BLaER1 (cell line): ENCODE measurements around the gene SF3A2.

Source experiments
- H3K27ac ChIP-seq: shearing (Covaris generic); formaldehyde crosslinking; 2 replicates; pipeline ENCODE4 v1.8.1; 2022
- H3K27me3 ChIP-seq: shearing (Covaris generic); formaldehyde crosslinking; 2 replicates; pipeline ENCODE4 v1.8.1; 2022
- H3K36me3 ChIP-seq: shearing (Covaris generic); formaldehyde crosslinking; 2 replicates; pipeline ENCODE4 v1.8.1; 2022
- H3K4me1 ChIP-seq: shearing (Covaris generic); formaldehyde crosslinking; 2 replicates; pipeline ENCODE4 v1.8.1; 2022
- H3K4me2 ChIP-seq: shearing (Covaris generic); formaldehyde crosslinking; 2 replicates; pipeline ENCODE4 v1.8.1; 2022
- H3K4me3 ChIP-seq: shearing (Covaris generic); formaldehyde crosslinking; 2 replicates; pipeline ENCODE4 v1.8.1; 2022
- H3K9ac ChIP-seq: shearing (Covaris generic); formaldehyde crosslinking; 2 replicates; pipeline ENCODE4 v1.8.1; 2022
- H3K9me3 ChIP-seq: shearing (Covaris generic); formaldehyde crosslinking; 2 replicates; pipeline ENCODE4 v1.8.1; 2022
- H4K20me1 ChIP-seq: shearing (Covaris generic); formaldehyde crosslinking; 2 replicates; pipeline ENCODE4 v1.8.1; 2022
- Cebpa-rat ChIP-seq: shearing (Covaris generic); IDR thresholded peaks from 2 replicates; pipeline ENCODE4 v1.8.1; 2022

Gene SF3A2

DNA sequence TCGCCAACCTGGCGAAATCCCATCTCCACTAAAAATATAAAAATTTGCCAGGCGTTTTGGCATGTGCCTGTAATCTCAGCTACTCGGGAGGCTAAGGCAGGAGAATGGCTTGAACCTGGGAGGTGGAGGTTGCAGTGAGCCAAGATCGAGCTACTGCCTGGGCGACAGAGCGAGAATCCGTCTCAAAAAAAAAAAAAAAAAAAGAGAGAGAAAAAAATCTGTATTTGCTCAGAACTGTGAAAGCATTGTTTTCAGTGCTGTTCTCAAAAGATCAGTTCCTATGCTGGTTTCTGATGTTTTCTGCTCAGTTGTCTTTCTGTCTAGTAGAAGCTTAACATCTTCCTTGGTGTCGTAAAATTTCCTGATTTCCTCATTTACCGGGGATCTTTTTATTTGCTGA lies 2.5 kb downstream of the SF3A2 start:
- Histone ChIP-seq H3K27me3 (no peaks in the 10 kb centered on the region), H3K4me3 (peak overlapping the region; percentile 97), H3K9ac (peak overlapping the region; percentile 98), H3K9me3 (no peaks in the 10 kb centered on the region), H4K20me1 (peaks cover 89% of the 10 kb centered on the region), H3K36me3 (peaks cover 43% of the 10 kb centered on the region), H3K27ac (peak overlapping the region; percentile 88), H3K4me2 (peak overlapping the region; percentile 98), H3K4me1 (peaks cover 78% of the 10 kb centered on the region)
- TF ChIP-seq Cebpa-rat, result no peak

DNA sequence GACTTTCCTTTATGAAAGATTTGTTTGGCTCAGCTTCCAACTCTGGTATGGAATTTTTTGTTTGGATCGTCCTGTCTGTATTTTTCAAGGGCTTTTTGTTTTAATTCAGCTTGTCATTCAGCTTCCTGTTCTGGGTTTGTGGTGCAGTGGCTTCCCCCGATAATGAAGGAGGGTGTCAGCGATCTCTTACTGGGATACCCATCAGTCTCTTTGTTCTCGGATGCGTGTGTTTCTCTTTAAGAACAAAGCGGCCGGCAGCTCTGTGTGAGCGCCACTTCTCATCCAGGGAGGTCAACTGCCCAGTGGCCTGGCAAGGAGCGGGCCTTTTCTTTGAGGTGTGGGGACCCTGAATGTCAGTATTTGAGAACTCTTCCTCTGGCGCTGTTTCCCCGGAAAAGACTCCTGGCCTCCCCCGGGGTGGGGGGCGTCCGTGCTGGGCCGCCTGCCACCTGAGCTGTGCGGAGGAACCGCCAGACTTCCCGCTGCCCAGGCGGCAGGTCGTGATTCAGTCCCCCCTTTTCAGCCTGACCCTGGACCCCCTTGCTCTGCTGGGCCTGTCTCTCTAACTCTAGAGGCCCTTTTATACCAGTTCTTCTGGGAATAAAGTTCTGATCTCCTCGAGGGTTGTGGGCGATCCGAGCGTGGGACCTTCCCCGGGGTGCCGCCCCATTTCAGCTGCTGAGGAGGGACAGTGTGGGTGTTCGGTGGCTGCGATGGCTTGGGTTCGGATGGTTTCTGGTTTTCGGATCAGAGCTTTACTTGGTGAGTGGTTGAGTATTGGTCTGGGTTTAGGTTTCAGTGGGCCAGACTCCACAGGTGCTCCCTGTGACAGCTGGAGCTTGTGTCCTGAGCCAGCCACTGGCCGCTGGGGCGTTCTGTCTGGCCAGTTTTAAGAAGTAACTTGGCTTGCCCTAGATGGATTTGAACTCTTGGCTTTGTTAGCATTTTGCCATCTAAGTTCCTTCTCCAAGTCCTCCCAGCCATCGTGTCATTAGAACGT lies 3.4 kb downstream of the SF3A2 start:
- Histone ChIP-seq H3K4me1 (peaks cover 69% of the 10 kb centered on the region), H4K20me1 (peaks cover 89% of the 10 kb centered on the region), H3K4me2 (peak overlapping the region; percentile 98), H3K27ac (peak overlapping the region; percentile 88), H3K27me3 (no peaks in the 10 kb centered on the region), H3K9me3 (no peaks in the 10 kb centered on the region), H3K4me3 (peak overlapping the region; percentile 97), H3K9ac (peak overlapping the region; percentile 98), H3K36me3 (peaks cover 46% of the 10 kb centered on the region)
- no peak for TF ChIP-seq Cebpa-rat

DNA sequence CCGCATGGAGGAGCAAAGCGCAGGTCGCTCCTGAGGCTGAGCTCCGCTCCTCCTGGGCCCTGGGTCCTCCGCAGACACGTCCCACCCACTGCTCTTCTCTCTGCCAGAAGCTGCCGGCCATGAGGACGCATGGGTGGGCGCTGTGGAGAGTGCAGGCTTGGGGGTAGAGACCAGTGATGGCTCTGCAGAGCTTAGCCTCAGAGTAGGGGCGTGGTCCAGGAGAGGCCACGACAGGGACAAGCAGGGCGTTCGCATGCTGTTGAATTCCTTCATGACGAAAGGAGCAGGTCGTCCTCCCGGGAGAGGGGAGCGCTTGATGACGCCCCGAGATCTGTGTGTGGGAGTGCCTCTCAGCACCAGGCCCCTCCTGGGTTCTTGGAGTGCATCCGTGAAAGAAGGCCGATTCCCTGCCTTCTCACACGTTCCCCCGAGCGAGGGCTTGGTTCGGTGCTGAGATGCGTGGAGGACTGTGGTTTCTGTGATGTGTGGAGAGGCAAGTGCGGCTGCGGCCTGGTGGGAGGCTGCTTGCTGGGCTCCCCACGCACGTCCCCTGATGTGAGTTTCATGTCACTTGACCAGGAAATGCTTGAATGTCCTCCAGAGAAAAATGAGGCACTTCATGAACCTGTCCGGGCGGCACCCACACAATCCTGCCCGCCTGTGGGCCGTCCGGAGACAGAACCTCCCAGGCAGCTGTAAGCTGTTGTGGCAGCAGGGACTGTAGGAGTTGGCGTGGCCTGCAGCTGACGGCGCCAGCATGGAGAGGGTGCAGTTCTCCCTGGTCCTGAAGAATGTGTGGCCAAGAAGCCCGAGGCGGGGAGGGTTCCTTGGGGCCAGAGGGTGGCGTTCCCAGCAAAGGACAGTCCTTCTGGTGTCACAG lies 4.5 kb downstream of the SF3A2 start:
- no peak for TF ChIP-seq Cebpa-rat
- Histone ChIP-seq H3K9ac (peak overlapping the region; percentile 98), H3K36me3 (peaks cover 57% of the 10 kb centered on the region), H3K4me1 (peaks cover 68% of the 10 kb centered on the region), H3K4me2 (peak overlapping the region; percentile 98), H4K20me1 (peaks cover 94% of the 10 kb centered on the region), H3K9me3 (no peaks in the 10 kb centered on the region), H3K27ac (peak overlapping the region; percentile 88), H3K4me3 (peak overlapping the region; percentile 97; the same call in 1 of the 2 replicates), H3K27me3 (no peaks in the 10 kb centered on the region)

DNA sequence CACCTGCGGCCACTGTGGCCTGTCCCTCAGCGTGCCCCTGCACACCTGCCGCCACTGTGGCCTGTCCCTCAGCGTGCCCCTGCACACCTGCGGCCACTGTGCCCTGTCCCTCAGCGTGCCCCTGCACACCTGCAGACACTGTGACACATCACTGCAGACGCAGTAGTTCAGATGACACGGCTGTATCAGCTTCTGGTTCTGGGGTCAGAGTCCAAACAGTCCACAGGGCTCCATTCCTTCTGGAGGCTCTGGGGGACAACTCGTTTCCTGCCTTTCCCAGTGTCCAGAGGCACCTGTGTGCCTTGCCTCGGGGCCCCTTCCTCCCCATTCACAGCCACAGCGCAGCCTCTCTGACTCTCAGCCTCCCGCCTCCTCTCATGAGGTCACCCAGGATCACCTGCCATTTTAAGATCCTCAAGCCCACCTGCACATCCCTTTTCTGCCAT lies 5.5 kb downstream of the SF3A2 start:
- Histone ChIP-seq H3K9me3 (no peaks in the 10 kb centered on the region), H3K4me2 (peak overlapping the region; percentile 98), H3K27me3 (no peaks in the 10 kb centered on the region), H4K20me1 (peaks cover 100% of the 10 kb centered on the region), H3K4me3 (no peak overlapping the region), H3K36me3 (peaks cover 67% of the 10 kb centered on the region), H3K27ac (peak overlapping the region; percentile 88; the same call in 1 of the 2 replicates), H3K4me1 (peaks cover 67% of the 10 kb centered on the region), H3K9ac (0 out of 2 replicates have a peak overlapping the region, but pooled peaks have one; percentile 35)
- TF ChIP-seq Cebpa-rat, result no peak

DNA sequence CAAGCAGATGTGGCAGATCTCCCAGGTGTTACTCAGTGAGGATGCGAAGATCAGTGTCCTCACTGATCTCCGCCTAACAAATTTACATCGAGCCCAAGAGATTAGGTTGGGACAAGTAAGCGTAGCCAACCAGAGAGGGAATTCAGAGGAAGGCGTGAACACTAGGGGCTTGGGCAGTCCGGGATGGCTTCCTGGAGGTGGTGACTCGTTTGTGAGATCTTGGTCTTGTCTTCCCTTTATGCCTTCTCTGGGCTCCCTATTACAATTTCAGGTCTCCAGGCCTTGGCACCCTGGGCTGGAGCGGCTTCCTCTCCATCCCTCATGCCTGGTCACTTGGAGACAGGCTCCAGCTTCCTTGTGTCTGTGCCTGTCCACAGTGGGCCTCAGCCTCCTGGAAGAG lies 6.2 kb downstream of the SF3A2 start:
- no peak for TF ChIP-seq Cebpa-rat
- Histone ChIP-seq H3K4me1 (peaks cover 60% of the 10 kb centered on the region), H3K9me3 (no peaks in the 10 kb centered on the region), H3K27ac (no peak overlapping the region), H4K20me1 (peaks cover 100% of the 10 kb centered on the region), H3K36me3 (peaks cover 74% of the 10 kb centered on the region), H3K4me2 (0 out of 2 replicates have a peak overlapping the region, but pooled peaks have one; percentile 98), H3K9ac (no peak overlapping the region), H3K4me3 (no peak overlapping the region), H3K27me3 (no peaks in the 10 kb centered on the region)

DNA sequence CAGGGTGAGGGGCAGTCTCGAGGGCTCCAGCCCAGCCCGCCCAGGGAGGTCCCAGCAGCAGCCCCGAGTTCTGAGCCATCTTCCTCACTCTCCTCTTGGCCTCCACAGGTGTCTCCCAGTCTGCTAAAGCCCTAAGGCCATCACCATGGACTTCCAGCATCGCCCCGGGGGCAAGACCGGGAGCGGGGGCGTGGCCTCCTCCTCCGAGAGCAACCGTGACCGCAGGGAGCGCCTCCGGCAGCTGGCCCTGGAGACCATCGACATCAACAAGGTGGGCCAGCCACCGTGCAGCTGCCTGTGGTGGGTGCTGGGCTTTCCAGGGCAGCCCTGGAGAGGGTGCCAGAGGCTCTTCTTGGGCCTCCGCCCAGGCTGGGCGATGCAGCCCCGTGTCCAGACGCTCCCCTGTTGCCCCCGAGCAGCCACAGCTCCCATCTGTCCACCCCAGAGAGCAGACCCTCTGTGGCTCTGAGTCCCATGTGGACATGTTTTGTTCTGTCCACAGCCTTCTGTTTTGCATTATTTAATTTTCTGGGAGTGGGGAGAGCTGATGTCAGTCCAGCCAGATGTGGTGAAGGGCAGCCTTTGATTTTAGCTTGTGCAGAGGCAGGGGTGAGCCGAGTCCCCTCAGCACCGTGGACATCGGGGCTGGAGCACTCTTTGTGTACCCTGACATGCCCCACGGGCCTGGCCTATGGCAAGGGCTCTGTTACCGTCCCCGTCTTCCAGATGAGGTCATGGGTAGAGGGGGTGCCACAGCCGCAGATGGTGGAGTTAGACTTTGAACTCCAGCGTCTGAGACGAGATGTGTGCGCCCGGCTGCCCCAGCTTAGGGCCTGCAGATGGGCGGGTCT lies 6.9 kb downstream of the SF3A2 start:
- TF ChIP-seq Cebpa-rat, result no peak

DNA sequence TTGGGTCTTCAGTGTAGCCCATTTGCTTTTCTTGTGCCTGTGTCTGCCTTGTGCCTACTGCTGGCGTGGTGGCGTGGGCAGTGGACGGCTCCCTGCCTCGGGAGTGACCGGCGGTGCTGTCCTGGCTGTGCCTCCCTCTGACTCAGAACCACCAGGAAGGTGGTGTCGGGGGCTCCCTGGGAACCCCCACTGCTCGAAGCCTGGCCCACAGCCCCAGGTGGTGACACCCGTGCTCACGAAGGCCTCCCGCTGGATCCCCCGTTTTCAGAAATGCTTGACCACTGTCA lies 7.4 kb downstream of the SF3A2 start:
- H4K20me1 ChIP-seq, result peaks cover 100% of the 10 kb centered on the region
- no peak for TF ChIP-seq Cebpa-rat
- H3K36me3 ChIP-seq, result peaks cover 85% of the 10 kb centered on the region
- H3K4me2 ChIP-seq, result no peak overlapping the region
- H3K27me3 ChIP-seq, result peaks cover 5% of the 10 kb centered on the region
- peaks cover 48% of the 10 kb centered on the region for H3K4me1 ChIP-seq
- no peak overlapping the region for H3K4me3 ChIP-seq
- no peak overlapping the region for H3K27ac ChIP-seq
- no peak overlapping the region for H3K9ac ChIP-seq
- H3K9me3 ChIP-seq, result no peaks in the 10 kb centered on the region

More for the DNA sequence above, 6.9 kb downstream of the SF3A2 start:
- Histone ChIP-seq H3K9ac (no peak overlapping the region), H3K4me1 (peaks cover 53% of the 10 kb centered on the region), H3K36me3 (peaks cover 79% of the 10 kb centered on the region), H3K27ac (no peak overlapping the region), H4K20me1 (peaks cover 100% of the 10 kb centered on the region), H3K4me2 (no peak overlapping the region), H3K4me3 (no peak overlapping the region), H3K27me3 (no peaks in the 10 kb centered on the region), H3K9me3 (no peaks in the 10 kb centered on the region)

DNA sequence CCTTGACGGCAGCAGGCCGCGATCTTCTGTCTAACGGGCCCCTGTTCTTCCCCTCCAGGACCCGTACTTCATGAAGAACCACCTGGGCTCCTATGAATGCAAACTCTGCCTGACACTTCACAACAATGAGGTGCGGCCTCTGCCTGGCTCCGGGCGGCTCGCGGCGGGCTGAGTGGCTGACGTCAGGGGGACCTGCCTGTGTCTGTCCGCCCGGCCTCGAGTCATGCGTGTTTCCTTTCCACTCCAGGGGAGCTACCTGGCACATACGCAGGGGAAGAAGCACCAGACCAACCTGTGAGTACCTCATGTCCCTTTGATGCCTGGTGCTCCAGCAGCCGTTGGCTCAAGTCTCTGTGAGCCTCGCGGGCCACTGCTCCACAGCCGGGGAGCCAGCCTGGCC lies 7.9 kb downstream of the SF3A2 start:
- Histone ChIP-seq H3K4me2 (no peak overlapping the region), H3K9ac (no peak overlapping the region), H3K27ac (no peak overlapping the region), H3K36me3 (peaks cover 89% of the 10 kb centered on the region), H3K9me3 (no peaks in the 10 kb centered on the region), H3K27me3 (peaks cover 9% of the 10 kb centered on the region), H3K4me3 (no peak overlapping the region), H3K4me1 (peaks cover 43% of the 10 kb centered on the region), H4K20me1 (peaks cover 100% of the 10 kb centered on the region)
- no peak for TF ChIP-seq Cebpa-rat

DNA sequence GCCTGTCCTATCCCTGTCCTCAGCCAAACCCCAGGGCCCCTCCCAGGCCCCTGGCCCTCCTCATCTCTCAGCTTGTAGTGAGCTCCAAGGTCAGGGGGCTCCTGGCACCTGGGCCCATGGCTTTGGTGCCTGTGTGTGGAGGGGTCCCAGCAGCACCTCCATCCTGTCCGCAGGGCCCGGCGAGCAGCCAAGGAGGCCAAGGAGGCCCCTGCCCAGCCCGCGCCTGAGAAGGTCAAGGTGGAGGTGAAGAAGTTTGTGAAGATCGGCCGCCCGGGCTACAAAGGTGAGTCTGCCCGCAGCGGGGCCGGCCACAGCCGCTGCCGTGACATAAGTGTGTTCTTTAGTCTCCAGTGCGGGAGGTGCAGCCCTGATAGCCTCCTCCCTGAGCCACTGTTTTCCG lies 8.6 kb downstream of the SF3A2 start:
- Histone ChIP-seq H4K20me1 (peaks cover 100% of the 10 kb centered on the region), H3K27ac (no peak overlapping the region)

More for the DNA sequence above, 8.6 kb downstream of the SF3A2 start:
- Histone ChIP-seq H3K4me2 (no peak overlapping the region), H3K36me3 (peaks cover 92% of the 10 kb centered on the region), H3K9me3 (no peaks in the 10 kb centered on the region), H3K27me3 (peaks cover 17% of the 10 kb centered on the region), H3K4me1 (peaks cover 37% of the 10 kb centered on the region), H3K9ac (no peak overlapping the region), H3K4me3 (no peak overlapping the region)
- TF ChIP-seq Cebpa-rat, result no peak
